ENCODE data around the gene TMEM86B.

TMEM86B gene

DNA sequence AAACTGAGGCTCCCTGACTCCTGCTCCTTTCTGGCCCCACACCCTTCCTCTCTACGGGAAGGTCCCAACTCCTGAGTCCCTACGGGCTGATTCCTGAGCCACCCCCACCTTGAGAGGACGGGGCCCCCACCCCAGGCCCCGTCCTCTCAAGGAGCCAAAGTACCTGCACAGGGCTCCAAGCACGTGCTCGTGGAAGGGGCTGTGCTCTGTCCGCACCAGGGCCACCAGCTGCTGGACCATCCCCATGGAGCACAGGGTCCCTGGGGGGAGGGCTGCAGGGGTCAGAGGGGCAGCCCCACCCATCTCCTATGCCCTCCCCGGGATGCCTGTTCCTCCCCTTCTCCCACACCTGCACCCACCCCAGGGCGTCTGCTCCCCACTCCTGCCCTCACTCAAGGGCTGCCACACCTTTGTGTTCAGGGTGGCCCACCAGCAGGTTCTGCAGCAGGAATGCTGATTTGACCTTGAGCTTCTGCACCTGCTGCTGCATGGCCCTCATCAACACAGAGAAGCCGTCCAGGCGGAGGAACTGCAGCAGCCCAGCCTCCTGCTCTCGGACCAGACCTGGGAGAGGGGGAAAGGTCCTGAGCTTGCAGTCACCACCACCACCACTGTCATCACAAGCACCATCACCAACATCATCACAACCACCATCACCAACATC lies 37.3 kb upstream of the TMEM86B start:
- DNase-seq (ENCODE audit: insufficient read length) (no peak), FAIRE-seq (no peak)
- TF ChIP-seq TAF1 (IDR thresholded peaks at IDR 0.05; ENCODE audit: borderline replicate concordance, low read depth, low read length) = no peak

DNA sequence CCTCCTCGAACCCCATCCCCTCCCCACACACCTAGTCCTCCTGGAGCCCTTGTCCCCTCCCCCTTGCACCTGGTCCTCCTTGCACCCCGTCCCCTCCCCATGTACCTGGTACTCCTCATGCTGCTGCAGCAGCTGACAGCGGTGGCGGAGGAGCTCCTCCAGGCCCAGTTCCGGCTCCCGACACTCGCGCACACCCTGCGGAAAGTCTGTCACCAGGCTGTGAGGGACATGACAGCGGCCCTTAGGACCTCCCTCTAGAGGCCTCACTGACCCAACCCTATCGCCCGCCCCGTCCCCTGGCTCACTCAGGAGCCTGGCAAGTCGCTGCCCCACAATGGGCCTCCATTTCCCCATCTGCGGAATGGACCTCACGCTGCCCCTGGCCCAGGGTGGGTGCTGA lies 36.6 kb upstream of the TMEM86B start:
- FAIRE-seq (no peak), DNase-seq (ENCODE audit: insufficient read length) (no peak)
- TF ChIP-seq POLR2A (IDR thresholded peaks at IDR 0.05; ENCODE audit: low read depth, low read length) = no peak
- no peak for TF ChIP-seq POLR2AphosphoS5 (IDR thresholded peaks at IDR 0.05; ENCODE audit: low read depth, low read length)
- no peak for TF ChIP-seq TAF1 (IDR thresholded peaks at IDR 0.05; ENCODE audit: borderline replicate concordance, low read depth, low read length)

DNA sequence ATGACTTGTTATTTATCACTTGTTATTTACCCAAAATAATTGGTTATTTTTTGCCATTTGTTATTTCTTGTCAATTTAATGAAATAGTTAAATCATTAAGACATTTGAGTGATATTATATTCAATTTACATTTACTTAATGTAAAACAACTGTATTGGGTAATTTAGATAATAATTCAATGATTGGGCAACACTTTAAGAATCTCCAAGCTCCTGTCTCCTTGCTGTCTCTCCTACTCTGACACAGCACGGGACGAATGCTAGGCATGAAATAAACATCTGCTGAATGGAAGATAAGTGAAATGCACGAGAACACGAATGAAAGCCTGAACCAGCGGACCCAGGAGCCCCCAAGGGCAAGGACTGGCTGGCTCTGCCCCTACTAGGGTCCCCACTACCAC lies 36.0 kb upstream of the TMEM86B start:
- DNase-seq (ENCODE audit: insufficient read length) (no peak), FAIRE-seq (no peak)
- TF ChIP-seq POLR2AphosphoS5 (IDR thresholded peaks at IDR 0.05; ENCODE audit: low read depth, low read length) (no peak), POLR2A (IDR thresholded peaks at IDR 0.05; ENCODE audit: low read depth, low read length) (no peak), TAF1 (IDR thresholded peaks at IDR 0.05; ENCODE audit: borderline replicate concordance, low read depth, low read length) (no peak)

DNA sequence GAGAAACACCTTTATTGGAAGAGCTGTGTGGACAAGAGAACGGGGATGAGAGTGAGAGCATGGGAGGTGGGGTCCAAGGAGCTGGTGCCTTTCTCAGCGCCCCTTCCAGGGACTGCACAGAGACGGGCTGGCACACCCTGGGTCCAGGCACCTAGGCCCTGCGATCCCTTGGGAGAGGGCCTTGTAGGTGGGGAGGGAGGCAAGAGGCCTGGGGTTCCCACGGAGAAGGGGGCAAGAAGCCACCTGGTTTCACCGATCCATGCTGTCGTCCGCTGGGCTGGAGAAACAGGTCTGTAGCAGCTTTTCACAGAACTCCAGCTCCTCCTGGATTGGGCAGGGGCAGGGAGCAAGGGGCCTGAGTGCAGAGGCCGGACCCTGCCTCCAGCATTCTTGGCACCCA lies 33.8 kb upstream of the TMEM86B start:
- no peak for DNase-seq (ENCODE audit: insufficient read length)
- no peak for TF ChIP-seq TAF1 (IDR thresholded peaks at IDR 0.05; ENCODE audit: borderline replicate concordance, low read depth, low read length)
- TF ChIP-seq POLR2A (IDR thresholded peaks at IDR 0.05; ENCODE audit: low read depth, low read length) = no peak
- no peak for TF ChIP-seq POLR2AphosphoS5 (IDR thresholded peaks at IDR 0.05; ENCODE audit: low read depth, low read length)

DNA sequence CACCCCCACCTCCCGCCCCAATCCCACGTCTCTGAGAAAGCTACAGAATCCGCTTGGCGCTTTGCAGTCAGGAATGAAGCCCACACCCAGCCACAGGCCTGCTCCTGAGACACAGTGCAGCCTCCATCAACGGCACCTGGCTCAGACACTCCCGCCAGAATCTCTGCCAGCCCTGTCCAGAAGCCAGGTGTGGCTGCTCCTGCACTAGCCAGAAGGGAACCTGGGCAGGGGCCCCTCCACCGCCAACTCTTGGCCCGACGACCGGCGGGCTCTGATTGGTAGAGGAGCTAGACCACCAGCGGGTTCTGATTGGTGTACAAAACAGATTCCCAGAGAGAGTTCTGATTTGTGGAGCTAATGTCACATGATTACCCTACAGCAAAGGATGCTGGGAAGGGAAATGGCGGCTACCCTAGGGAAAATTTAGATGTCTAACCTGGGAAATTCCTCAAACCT lies 33.1 kb upstream of the TMEM86B start:
- DNase-seq (ENCODE audit: insufficient read length) = no peak
- TF ChIP-seq POLR2AphosphoS5 (IDR thresholded peaks at IDR 0.05; ENCODE audit: low read depth, low read length) (no peak), POLR2A (IDR thresholded peaks at IDR 0.05; ENCODE audit: low read depth, low read length) (no peak), TAF1 (IDR thresholded peaks at IDR 0.05; ENCODE audit: borderline replicate concordance, low read depth, low read length) (no peak)

More for the DNA sequence above, 33.8 kb upstream of the TMEM86B start:
- no peak for FAIRE-seq

DNA sequence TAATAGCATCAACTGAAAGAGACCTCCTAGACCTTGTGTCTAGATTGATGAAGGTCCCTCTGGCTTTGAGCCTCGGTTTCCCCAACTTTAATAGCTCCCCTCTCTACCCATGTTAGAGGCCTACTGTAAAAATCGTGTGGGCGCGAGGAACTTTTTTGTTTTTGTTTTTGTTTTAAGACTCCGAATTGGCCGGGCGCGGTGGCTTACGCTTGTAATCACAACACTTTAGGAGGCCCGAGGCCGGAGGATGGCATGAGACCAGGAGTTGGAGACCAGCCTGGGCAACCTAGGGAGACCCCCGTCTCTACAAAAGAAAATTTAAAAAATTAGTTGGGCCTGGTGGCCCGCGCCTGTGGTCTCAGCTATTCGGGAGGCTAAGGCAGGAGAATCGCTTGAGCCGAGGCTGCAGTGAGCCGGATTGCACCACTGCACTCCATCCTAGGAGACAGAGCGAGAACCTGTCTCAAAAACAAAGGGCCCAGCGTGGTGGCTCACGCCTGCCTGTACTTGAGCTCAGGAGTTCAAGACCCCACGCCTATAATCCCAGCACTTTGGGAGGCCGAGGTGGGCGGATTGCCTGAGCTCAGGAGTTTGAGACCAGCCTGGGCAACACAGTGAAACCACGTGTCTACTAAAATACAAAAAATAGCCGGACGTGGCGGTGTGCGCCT lies 31.1 kb upstream of the TMEM86B start:
- DNase-seq (ENCODE audit: insufficient read length) (no peak), FAIRE-seq (no peak)
- TF ChIP-seq POLR2A (IDR thresholded peaks at IDR 0.05; ENCODE audit: low read depth, low read length) = no peak; the same call in 1 of the 2 replicates
- TF ChIP-seq POLR2AphosphoS5 (IDR thresholded peaks at IDR 0.05; ENCODE audit: low read depth, low read length) = no peak
- TF ChIP-seq TAF1 (IDR thresholded peaks at IDR 0.05; ENCODE audit: borderline replicate concordance, low read depth, low read length) = no peak

More for the DNA sequence above, 33.1 kb upstream of the TMEM86B start:
- FAIRE-seq = no peak

DNA sequence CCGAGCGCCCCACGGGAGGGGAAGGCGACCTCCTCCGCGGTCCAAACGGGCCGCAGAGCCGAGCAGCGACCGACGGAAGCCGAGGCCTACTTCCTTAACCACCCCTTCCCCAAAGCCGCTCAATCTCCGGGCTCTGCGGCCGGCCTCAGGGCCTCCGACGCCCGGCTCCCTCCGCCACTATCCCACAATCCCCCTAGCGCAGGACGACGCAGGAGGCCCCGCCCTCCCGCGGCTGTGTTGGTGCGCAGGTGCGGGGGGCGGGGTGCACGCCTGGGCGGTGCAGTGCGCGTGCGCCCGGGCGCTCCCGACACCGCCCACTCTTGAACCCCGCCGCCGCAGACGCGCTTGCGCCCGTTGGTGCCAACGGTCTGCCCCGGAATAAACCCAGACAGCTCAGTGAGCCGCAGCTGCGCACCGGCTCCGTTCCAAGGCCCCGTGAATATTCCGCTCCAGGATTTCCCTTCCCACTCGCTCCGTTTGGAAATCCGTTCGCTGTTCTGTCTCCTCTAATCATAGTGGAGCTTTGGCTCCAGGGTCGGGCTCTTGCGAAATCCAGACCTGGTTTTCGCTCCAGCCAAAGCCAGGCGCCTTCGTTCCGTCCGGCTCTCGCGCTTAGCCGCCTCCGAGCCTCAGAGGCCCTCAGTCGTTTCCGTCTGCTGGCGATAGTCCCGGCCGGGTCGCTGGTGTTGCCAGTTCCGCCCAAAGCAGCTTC lies 30.4 kb upstream of the TMEM86B start, which contains the start of gene PPP6R1:
Gene PPP6R1, minus strand, starts transcription at position 190 of the 712 bp plus-strand sequence. CDS start 11,914 bp downstream, outside the sequence.
- FAIRE-seq (peak; percentile 91), DNase-seq (ENCODE audit: insufficient read length) (peak; percentile 95)
- peak; percentile 73; the same call in 1 of the 2 replicates for TF ChIP-seq POLR2A (IDR thresholded peaks at IDR 0.05; ENCODE audit: low read depth, low read length)
- peak; percentile 94 for TF ChIP-seq TAF1 (IDR thresholded peaks at IDR 0.05; ENCODE audit: borderline replicate concordance, low read depth, low read length)
- peak; percentile 81 for TF ChIP-seq POLR2AphosphoS5 (IDR thresholded peaks at IDR 0.05; ENCODE audit: low read depth, low read length)

DNA sequence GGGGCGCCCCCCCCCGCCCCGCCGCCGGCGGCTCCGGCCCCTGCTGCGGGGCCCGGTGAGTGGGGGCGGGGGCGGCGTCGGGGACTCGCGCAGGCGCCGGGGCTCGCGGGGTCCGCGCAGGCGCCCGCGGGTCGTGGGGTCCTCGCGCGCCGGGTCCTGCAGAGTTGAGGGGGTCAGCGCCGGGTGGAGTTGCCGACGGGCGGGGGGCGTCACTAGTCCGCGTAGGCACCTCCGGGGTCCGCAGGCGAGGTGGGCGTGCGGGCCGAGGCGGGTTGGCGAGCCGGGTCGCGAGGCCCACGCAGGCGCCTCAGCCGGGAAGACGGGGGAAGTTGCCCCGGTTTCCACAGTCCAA lies 29.9 kb upstream of the TMEM86B start:
- no peak for FAIRE-seq
- TF ChIP-seq POLR2AphosphoS5 (IDR thresholded peaks at IDR 0.05; ENCODE audit: low read depth, low read length) = no peak
- TF ChIP-seq POLR2A (IDR thresholded peaks at IDR 0.05; ENCODE audit: low read depth, low read length) = no peak
- no peak for TF ChIP-seq TAF1 (IDR thresholded peaks at IDR 0.05; ENCODE audit: borderline replicate concordance, low read depth, low read length)
- no peak for DNase-seq (ENCODE audit: insufficient read length)

DNA sequence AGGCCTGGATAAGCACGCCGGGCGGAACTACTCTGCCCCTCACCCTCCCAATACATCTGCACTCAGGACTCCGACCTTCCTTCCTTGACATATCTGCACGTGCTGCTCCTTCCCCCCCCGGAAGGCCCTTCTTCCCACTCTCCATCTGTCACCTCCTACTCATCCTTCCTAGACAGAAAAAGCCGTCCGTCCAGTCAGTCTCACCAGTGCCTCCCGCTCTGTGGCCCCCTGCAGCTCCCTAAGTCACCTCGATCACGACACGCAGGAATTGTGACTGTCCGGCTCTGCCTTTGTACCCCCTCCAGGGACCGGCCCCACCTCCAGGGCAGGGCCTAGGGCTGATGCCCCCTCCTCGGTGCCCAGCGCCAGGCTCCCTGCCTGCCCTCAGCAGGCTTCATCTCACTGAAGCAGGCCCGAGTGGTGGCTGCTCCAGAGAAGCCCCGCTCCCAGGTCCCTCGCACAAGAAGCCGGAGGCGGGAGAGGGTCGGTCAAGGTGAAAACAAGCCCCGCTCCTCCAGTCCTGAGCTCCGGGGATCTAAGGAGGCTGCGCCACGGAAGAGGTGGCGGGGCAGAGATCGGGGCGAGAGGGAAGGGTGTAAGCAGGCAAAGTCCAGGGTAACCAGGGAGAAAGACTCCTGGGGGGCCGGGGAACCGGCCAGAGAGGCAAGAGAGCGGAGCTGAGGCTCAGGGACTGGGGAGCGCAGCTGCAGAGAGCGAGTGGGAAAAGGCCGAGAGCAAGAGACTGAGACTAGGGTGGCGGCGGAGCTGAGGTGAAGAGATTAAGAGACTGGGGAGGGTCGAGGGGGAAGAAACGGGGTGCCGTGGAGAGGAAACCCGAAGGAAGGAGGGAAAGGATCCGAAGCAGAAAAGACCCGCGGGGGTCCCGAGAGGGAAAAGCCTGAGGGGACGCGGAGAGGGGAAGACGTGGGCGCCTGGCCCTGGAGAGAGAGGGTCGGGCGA lies 29.2 kb upstream of the TMEM86B start:
- no peak for TF ChIP-seq TAF1 (IDR thresholded peaks at IDR 0.05; ENCODE audit: borderline replicate concordance, low read depth, low read length)
- TF ChIP-seq POLR2A (IDR thresholded peaks at IDR 0.05; ENCODE audit: low read depth, low read length) = no peak
- TF ChIP-seq POLR2AphosphoS5 (IDR thresholded peaks at IDR 0.05; ENCODE audit: low read depth, low read length) = no peak
- DNase-seq (ENCODE audit: insufficient read length) (no peak), FAIRE-seq (no peak)

DNA sequence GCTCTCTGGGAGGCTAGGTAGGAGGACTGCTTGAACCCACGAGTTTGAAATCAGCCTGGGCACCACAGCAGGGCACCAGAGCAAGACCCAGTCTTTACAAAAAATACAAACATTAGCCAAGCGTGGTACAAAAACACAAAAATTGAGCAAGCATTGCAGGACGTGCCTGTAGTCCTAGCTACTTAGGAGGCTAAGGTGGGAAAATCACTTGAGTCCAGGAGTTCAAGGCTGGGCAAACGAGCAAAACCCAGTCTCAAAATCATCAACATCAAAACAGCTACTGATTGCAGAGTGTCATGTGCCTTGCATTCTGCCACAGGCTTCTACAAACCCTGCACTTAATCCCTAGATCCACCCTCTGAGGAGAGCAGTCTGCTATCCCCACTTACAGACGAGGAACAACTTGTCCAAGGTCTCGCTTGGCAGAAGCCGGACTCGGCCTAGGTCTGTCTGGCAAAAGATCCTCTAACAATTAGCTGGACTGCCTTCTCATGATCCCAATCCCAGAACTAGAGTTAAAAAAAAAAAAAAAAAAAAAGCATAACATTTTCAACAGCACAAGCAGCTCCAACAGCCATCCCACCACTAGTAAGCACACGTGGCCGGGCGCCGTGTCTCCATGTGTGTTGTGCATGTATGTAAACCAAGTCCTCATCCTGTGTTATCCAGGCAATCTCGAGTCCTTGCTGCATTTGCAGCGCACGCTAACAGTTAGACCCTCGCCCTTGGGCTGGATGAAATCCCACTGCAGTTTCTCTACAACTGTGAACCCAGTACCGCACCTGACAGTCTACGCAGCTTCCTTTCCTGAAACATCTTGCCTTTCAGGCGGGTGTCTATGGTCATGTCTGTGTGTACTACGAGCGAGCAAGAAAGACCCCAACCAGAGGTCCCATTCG lies 28.2 kb upstream of the TMEM86B start:
- TF ChIP-seq TAF1 (IDR thresholded peaks at IDR 0.05; ENCODE audit: borderline replicate concordance, low read depth, low read length) = no peak
- no peak for TF ChIP-seq POLR2A (IDR thresholded peaks at IDR 0.05; ENCODE audit: low read depth, low read length)
- no peak; the same call in 1 of the 2 replicates for TF ChIP-seq POLR2AphosphoS5 (IDR thresholded peaks at IDR 0.05; ENCODE audit: low read depth, low read length)
- FAIRE-seq (no peak), DNase-seq (ENCODE audit: insufficient read length) (no peak)

Data from GM12892 (cell line).